IPS-18c (cell line): ENCODE measurements around the gene HOMER3.
"Not testable (repeated sequence)": the region's sequence is repeated elsewhere in the genome, so short reads cannot be mapped to it uniquely, and the experiment has no call there.

Experiments used
- H3K4me3 ChIP-seq: 2 replicates; pipeline ENCODE4 v1.7.0; 2013; ENCODE audit warnings: low read depth, mild to moderate bottlenecking, low read length, moderate library complexity; ENCODE audit not compliant: insufficient read depth
- H3K9me3 ChIP-seq: one replicate; pipeline ENCODE4 v1.6.1; 2013; ENCODE audit warnings: mild to moderate bottlenecking, low read length, moderate library complexity; ENCODE audit not compliant: control insufficient read depth, insufficient read depth

The HOMER3 gene

DNA sequence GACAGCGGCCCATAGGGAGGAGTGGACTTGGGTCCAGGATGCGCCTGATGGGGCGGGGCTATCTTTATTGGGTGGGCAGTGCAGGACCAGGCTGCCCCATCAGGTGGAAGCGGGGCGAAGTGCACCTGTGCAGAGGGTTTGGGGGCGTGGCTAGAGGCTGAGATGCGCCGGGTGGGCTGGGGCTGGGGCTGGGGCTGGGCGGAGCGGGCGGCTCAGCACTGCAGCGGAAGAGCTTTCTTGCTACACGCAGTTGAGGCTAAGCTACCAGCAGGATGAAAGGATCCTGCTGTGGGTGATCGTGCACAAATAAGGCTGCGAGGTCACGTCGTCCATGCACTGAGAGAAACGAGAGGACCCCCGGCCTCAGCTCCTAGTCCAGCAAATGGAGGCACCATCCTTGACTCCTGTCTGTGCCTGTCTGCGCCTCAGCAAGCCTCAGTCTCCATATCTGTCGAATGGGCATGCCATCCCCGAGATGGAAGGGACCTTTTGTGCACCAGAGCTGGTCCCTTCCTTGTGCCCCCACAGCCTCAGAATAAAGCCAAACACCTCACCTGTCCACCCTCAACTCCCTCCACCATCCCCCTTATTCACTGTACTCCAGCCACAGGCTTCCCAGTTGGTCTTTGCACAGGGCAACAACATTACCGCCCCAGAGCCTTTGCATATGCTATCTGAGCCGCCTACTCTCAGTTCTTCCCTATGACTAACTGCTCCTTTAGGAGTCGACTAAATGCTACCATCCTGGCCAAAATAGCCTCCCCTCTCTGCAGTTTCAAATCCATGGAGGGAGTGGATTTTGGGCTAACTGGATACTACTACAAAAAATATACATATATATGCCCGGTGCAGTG is 21.0 kb upstream of the HOMER3 start:
- Histone ChIP-seq H3K4me3 (no peak overlapping the region; the same call in 1 of the 2 replicates), H3K9me3 (peaks cover 2% of the 10 kb centered on the region)

DNA sequence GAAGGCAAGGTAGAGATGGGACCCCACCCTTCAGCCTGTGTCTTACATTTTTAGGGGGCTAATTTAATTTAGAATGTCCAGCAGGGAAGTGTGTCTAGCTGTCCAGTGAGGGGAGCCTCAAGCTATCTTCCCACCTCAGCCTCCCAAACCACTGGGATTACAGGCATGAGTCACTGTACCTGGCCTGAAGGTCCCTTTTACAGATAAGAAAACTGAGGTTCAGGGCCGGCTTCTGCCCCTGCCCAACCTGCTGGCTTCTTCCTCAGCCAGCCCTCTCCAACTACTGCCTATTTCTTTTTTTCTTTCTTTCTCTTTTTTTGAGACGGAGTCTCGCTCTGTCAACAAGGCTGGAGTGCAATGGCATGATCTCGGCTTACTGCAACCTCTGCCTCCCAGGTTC is 19.4 kb upstream of the HOMER3 start:
- Histone ChIP-seq H3K4me3 (no peak overlapping the region), H3K9me3 (peaks cover 2% of the 10 kb centered on the region)

DNA sequence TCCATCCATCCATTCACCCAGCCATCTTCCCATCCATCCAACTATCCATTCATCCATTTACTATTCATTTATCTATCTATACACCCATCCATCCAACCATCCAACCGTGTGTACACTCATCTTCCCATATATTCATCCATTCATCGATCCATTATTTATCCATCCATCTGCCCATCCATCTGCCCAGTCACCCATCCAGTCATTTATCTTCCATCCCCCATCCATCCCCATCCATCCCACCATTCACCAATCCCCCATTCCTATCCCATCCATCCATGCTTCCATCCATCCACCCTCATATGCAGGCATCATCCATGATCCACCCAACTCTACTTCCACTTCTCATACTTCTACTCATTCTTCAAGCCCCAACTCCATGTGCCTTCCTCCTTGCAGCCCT is 14.0 kb upstream of the HOMER3 start:
- H3K9me3 ChIP-seq: peaks cover under 1% of the 10 kb centered on the region
- H3K4me3 ChIP-seq: no peak overlapping the region

DNA sequence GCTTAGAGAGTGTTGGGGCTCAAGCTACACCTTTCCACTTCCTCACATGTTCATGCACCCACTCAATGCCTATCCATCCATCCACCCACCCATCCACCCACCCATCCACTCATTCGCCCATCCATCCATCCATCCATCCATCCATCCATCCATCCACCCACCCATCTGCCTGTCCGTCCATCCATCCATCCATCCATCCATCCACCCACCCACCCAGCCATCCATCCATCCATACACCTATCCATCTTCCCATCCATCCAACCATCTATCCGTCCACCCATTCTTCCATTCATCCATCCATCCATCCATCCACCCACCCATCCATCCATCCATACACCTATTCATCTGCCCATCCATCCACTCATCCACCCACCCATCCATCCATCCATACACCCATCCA is 13.1 kb upstream of the HOMER3 start:
- Histone ChIP-seq H3K4me3 (no peak overlapping the region), H3K9me3 (no peaks in the 10 kb centered on the region)

DNA sequence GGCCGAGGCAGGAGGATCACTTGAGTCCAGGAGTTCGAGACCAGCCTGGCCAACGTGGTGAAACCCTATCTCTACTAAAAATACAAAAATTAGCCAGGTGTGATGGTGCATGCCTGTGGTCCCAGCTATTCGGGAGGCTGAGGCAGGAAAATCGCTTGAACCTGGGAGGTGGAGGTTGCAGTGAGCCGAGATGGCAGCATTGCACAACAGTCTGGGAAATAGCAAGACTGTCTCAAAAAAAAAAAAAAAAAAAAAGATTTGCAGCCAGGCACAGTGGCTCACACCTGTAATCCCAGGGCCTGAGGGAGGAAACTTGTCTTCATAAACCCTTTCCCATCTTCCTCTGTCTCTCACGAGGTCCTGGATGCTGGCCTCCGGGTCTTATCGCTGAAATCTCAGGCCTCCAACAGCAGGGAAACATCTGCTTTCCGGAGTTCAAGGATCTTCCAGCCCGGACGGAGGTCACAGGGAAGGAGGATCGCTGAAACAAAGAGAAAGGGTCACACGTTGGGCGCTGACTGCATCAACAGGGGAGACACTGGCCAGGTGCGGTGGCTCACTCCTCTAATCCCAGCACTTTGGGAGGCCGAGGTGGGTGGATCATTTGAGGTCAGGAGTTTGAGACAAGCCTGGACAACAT is 11.5 kb upstream of the HOMER3 start:
- not testable (repeated sequence) for H3K9me3 ChIP-seq, H3K4me3 ChIP-seq

DNA sequence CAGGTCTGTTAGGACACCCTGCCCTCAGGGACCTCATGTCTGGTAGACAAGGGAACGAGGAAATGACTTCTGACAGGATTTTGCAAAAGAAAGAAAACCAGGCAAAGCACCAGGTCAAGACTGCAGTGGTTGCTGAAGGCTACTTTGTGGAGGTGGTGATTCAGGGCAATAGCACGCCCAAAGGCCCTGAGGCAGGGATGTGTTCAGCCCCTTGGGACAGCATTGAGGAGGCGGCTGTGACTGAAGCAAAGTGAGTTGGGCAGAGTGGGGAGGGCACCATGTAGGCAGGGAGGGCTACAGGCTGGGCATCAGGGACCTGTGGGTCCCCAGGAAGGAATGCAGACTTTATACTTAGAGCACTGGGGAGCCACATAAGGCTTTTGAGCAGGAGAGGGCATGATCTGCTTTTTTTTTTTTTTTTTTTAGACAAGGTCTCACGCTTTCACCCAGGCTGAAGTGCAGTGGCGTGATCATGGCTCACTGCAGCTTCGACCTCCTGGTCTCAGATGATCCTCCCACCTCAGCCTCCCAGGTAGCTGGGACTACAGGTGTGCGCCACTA is 10.8 kb upstream of the HOMER3 start:
- Histone ChIP-seq H3K9me3 (no peaks in the 10 kb centered on the region), H3K4me3 (no peak overlapping the region)

DNA sequence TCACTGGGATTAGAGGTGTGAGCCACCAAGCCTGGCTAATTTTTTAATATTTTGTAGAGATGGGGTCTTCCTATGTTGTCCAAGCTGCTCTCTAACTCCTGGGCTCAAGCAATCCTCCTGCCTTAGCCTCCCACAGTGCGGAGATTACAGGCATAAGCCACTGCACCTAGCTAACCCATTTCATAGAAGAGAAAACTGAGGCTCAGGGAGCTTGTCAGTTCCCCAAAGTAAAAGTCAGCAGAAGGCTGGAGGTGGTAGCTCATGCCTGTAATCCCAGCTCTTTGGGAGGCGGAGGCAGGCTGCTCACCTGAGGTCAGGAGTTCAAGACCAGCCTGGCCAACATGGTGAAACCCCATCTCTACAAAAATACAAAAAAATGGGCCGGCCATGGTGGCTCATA is 8.8 kb upstream of the HOMER3 start:
- Histone ChIP-seq H3K9me3 (no peaks in the 10 kb centered on the region), H3K4me3 (no peak overlapping the region)

DNA sequence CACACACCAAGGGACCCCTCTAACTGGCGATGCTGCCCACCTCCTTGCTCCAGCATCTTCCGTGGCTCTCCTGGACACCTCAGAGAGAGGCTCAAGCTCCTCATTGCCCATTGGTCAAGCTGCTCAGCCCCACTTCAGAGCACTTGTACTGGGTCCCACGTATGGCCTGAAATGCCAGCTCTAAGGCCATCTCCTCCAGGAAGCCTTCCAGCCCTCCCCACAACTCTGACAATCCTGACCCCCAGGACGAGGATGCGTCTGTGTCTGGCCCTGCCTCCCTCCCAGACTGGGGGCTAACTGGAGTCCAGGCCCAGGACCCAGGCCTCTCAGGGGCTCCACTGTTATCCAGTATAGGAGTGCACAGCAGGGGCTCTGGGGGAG is 7.9 kb upstream of the HOMER3 start:
- Histone ChIP-seq H3K4me3 (no peak overlapping the region), H3K9me3 (no peaks in the 10 kb centered on the region)

DNA sequence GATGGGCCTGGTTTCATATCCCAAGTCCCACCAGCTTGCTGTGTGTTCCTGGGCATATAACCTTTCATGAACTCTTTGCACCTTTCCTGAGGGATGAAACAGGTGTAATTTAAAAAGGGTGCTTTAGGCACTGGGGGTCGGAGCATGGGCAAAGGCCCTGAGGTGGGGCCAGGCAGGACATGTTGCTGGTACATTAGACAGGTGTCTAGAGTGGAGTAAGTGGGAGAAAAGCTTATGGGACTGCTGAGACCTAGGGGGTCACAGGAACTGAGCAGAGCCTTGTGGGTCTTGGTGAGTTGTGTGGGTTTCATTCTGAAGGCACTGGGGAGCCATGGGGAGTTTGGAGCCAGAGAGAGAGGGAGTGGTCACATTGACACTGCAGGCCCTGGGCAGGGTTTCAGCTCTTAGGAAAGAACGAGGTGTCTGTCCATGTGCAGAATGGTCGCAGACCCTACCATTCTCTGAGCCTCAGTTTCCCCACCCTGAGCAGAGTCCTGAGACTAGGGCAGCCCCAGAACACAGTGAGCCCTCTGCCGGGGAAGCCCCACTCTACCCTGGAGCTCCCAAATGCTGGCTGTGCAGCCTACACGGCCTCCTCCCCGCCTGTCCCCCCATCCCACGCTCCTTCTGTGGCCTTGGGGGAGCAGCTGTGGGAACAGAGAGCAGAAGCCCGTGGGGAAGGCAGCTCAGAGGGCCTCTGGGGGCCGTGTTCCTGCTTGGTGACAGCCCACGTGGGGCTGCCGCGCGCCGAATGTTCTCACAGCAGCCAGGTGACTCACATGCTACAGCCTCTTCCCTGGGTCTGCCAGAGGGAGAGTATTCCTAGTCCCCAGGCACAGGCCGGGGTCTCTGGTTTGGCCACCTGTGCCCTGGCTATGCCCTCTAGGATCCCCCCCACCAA is 7.3 kb upstream of the HOMER3 start:
- H3K9me3 ChIP-seq: no peaks in the 10 kb centered on the region
- no peak overlapping the region for H3K4me3 ChIP-seq

DNA sequence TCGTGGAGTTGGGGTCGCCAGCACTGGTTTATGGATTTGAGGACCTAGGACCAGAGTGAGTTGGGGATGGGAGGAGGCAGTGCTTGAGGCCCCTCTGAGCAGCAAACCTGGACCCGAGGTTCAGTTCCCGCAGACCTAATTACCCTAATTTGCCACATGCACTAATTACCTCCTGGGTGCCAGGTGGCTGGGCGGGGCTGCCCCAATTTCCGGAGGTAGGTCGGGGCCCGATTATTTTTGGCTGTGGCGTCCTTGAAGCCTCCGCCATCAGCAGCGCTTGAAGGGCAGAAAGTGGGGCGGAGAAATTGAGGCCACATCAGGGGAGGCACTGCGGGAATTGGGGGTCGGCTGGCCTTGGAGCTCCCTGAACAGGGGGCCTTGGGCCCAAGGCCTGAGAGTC is 5.9 kb upstream of the HOMER3 start:
- Histone ChIP-seq H3K9me3 (no peaks in the 10 kb centered on the region), H3K4me3 (no peak overlapping the region)

DNA sequence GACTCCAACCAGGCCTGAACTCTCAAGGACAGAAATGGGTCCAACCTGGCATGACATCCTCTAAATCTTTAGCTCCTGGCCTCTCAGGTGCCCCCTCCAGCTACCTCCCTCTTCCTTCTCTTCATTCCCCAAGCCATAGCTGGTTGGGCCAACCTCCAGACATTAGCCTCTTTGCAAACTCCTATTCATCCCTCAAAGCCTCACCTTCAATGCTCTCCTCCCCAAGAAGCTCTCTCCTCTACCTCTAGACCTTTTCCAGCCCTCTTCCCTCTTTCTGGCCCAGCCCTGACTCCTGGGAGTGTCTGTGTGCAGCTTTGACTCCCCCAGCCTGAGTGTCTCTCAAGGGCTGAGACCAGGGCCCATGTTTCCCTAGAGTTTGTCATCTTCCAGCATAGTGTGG is 5.3 kb upstream of the HOMER3 start:
- Histone ChIP-seq H3K9me3 (no peaks in the 10 kb centered on the region), H3K4me3 (no peak overlapping the region)

DNA sequence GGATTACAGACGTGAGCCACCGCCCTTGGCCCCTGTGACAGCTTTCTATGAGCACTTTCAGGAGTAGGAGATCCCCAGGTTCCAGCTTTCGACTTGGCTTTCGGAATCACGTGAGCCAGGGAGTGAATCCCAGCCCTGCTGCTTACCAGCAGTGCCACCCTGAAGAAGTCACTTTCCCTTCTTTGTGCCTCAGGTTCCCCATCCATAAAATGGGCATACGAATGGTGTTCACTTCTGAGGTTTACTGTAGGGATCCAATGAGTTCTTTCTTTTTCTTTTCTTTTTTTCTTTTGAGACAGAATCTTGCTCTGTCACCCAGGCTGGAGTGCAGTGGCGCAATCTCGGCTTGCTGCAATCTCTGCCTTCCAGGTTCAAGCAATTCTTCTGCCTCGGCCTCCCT is 4.3 kb upstream of the HOMER3 start:
- Histone ChIP-seq H3K9me3 (no peaks in the 10 kb centered on the region), H3K4me3 (no peak overlapping the region)

DNA sequence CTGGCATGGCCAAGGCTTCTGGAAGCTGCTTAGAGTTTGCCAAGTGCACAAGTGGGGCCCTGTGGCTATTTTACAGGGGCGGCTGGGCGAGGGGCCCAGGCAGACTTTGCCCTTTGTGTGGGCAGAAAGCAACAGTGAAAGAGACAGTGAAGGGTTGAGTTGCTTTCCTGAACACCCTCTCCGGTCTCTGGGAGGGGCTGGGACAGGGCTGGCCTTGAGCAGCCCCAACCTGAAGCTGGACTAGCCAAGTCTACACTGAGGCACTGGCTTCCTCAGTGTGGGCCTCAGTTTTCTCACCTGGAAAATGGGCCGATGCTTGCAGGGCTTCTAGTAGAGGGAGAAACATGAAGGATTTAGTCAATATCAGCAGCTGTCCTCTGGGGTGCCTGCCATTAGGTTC is 2.4 kb upstream of the HOMER3 start:
- Histone ChIP-seq H3K4me3 (no peak overlapping the region), H3K9me3 (no peaks in the 10 kb centered on the region)

DNA sequence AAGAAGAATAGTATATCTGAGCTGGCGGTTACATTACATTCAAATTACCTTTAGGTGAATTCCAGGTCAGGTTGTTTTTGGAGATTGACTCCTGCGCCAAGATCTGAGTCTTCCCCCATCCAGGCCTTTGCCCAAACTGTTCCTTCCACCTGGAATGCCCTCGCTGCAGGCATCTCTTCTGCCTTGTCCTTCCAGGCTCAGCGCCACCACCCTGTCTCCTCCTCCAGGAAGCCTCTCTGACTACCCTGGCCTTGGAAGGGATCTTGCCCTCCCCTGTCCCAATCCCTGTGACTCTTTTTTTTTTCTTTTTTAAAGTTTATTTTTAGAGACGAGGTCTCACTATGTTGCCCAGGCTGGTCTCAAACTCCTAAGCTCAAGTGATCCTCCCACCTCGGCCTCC is 1.7 kb upstream of the HOMER3 start:
- H3K4me3 ChIP-seq: no peak overlapping the region
- H3K9me3 ChIP-seq: no peaks in the 10 kb centered on the region

DNA sequence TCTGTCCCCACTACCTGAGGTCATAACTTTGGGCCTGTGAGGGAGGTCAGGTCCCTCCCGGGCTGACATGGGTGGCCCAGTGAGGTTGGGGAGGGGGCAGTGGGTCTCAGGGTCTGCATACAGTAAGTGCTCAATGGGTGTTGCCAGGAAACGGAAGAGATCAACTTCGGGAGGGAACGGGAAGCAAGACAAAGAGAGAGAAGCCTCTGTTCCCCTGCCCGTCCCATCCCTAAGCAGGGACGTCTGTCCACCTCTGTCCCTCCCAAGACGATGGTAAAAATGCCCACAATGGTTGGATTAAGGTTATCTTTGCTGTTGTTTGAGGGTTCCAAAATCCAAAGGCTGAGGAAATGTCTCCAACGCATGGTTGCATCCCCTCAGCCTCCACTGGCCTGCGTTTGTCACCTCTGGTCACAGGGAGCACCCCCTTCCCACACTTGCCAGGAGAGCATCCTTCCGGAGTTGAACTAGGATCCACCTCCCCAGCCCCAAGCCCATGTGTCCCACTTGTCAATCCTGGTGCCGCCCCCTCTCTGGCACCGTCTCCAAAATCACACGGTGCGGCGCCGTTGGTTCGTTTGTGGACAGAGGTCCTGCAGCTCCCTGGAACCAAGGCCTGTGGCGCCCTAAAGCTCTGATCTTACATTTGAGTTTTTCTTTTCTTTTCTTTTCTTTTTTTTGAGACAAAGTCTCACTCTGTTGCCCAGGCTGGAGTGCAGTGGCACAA is 774 bp upstream of the HOMER3 start:
- Histone ChIP-seq H3K9me3 (no peaks in the 10 kb centered on the region), H3K4me3 (peak overlapping the region; percentile 21; the same call in 1 of the 2 replicates)

DNA sequence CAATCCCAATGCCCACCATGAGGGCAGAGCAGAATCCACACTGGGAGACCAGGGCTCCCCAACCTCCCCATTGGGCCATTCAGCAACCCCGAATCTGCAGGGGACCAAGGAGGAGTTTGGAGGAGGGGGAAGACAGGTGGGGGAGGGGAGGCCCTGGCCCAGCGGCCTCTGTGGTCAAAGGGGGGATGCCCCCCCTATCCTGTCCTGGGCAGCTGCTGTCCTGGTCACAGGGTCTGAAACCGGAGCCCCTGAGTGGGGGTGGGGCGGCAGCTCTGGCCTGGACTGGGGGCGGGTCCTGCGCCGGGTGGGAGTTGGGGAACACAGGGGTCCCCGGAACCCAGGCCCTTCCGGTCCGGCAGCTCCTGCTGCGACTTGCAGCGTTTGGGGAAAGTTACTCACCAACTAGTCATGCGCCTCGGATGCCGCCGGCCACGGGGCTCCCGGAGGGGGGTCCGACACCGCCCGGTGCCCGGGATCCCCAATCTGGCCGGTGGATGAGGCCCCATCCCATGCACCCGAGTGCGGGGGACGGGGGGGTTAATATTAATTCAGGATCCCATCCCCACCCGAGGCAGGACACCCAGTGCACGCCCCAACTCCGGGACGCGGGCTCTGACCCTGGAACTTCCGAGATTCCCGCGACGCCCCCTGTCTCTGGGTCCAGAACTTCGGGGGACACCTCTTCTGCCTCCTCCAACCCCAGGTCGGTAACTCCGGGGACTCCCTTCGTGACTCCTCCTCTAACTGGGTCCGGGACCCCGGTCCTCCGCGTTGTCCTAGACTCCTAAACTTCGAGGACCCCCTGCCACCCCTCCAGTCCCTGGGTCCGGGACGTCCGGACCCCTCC is 872 bp downstream of the HOMER3 start:
- H3K4me3 ChIP-seq: peak overlapping the region; percentile 60
- no peaks in the 10 kb centered on the region for H3K9me3 ChIP-seq
